M059J (cell line): ENCODE results near the gene CRYBA4. TPM values are rescaled to one million over a fixed set of nuclear protein-coding genes. Genes with fewer than 3 reads are reported as not detected.

Experiments
- DNase-seq: peaks from one replicate; pipeline ENCODE4 v3.0.0-alpha.2; 2012; ENCODE audit warnings: low read depth
- total RNA-seq: library from RNA; depleted of rRNA; stranded (reverse); fragments of >200 nt; shearing (Covaris generic); gene quantifications from 2 replicates; pipeline ENCODE4 v1.2.3, GENCODE V29; 2014; rRNA removed

The CRYBA4 gene
- total RNA-seq, 1 experiment from 2014 or later: not detected

DNA sequence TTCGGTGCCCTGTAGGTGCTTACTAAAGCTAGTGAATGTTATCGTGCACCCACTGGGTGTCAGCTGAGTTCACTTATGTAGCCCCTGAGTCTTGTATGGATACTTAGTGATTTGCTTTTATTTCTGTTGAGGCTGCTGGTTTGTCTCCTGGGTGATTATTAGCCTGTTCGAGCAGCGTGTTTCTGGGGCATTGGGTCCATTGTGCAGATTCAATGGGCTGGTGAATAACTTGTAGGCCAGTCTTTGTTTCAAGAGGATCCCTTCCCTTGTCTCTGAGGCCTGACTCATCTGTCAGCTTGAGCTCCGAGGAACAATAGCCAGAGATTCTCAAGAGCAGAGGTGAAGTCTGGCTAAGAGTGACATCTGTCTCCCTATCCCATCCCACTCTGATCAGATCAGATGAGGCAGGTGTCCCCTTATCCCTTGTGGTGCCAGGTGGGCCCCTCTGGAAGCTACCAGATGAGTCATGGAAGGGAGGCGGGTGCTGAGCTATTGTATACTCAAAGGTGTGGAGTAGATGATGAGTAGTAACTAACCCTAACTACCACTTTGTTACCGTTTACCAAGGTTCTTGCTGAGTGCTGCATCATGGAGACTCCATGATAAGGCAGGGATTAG, 39.3 kb downstream of the CRYBA4 start:
- DNase-seq: no peak

DNA sequence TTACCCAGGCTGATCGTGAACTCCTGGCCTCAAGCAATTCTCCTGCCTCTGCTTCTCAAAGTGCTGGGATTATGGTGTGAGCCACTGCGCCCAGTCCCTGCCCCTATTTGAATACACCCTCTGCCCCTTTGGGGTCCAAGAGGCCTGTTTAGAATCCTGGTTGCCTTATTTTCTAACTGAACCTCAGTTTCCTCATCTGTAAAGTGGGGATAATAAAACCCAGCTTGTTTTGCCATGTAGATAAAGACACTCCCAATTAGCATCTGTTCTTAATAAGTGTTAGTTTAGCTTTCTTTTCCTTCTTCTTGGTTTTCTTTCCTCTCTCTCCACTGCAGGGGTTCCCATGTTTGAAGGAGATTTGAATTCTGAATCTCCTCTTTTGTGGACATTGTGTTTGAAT, 40.4 kb downstream of the CRYBA4 start:
- no peak for DNase-seq

DNA sequence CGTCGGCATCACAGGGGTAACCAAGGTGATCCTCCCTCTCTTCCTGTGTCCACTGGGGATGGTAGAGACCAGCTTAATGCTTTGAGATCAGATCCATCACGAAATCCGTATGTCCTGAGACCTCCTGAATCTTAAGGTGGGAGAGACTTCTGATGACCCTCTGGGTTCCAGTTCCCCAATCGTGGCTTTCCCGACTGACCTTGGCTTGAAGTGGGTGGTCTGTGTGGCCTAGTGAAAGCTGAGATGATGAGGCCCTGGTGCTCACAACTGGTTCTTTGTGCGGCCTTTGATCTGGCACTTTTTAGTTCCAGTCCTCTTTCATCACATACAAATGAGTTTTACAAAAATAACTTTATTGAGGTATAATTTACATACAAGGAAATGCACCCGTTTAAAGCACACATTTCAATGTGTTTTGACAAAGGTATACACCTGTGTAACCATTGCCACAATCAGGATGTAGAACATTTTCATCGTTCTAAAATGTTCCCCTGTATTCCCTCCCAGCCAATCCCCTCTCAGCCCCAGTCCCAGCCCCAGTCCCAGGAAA, 41.7 kb downstream of the CRYBA4 start:
- no peak for DNase-seq

DNA sequence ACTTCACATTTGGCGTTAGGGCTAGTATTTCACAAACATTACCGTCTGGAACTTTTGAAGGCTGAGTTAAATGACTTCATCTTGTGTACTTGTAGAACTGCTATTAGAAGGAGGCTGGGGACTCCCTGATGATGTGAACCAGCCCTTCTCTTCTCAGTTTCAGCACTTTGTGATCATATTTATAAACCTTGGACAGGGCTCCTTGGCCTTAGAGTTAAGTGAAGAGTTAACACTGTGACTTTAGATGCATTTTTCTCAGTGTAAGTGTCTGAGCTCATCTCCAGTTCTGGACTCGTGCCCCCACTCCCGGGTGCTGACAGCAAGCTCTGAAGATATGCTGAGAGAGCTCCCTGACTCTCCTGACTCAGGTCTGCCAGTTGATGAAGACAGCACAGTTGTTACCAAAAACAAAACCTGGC, 44.1 kb downstream of the CRYBA4 start:
- DNase-seq: no peak

DNA sequence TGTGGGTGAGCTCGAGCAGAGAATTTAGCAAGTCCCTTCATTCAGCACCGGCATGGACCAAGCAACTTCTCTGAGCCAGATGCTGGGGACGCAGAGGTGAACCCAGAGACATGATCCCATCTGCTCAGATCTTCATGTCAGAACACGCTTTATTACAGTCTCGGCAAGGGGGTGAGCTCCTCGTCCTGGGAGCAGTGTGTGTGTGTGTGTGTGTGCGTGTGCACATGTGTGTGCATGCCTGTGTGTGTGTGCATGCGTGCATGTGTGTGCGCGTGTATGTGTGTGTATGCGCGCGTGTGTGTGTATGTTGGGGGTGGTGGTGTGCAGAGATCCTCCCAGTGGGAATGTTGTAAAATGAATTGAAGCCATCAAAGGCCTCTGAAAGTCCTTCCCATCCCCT, 45.4 kb downstream of the CRYBA4 start:
- no peak for DNase-seq

DNA sequence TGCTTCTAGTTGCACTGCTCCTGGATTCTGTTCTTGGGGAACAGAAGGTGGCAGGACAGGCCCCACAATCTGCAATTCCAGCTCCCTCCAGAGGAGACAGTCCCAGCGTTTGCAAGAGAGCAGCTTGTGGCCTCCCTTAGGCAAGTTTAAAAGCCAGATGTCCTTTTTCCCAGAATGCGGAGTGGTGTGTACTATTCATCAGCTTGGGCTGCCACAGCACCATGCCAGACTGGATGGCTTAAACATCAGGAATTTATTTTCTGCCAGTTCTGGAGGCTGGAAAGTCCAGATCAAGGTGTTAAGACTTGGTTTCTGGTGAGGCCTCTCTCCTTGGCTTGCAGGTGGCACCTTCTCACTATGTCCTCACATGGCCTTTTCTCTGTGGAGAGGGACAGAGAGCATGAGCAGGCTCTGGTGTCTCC, 47.3 kb downstream of the CRYBA4 start:
- peak; percentile 48 for DNase-seq

DNA sequence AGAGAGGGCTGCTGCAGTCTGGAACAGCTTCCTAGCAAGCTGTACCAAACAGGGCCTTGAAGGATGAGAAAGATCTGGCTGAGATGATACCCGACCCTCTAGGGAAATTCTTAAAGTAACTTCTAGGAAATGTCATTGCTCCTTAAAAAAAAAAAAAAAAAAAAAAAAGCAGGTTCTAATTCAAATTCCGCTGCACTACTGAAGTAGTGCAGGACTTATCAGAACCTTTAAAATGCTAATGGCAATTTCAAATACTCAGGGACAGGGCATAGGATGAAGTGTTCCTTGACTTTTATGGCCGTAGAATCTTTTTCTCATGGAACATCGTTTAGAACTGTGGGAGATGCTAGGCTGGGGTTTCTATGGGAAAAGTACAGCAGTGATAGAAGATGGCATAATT, 48.7 kb downstream of the CRYBA4 start:
- no peak for DNase-seq

DNA sequence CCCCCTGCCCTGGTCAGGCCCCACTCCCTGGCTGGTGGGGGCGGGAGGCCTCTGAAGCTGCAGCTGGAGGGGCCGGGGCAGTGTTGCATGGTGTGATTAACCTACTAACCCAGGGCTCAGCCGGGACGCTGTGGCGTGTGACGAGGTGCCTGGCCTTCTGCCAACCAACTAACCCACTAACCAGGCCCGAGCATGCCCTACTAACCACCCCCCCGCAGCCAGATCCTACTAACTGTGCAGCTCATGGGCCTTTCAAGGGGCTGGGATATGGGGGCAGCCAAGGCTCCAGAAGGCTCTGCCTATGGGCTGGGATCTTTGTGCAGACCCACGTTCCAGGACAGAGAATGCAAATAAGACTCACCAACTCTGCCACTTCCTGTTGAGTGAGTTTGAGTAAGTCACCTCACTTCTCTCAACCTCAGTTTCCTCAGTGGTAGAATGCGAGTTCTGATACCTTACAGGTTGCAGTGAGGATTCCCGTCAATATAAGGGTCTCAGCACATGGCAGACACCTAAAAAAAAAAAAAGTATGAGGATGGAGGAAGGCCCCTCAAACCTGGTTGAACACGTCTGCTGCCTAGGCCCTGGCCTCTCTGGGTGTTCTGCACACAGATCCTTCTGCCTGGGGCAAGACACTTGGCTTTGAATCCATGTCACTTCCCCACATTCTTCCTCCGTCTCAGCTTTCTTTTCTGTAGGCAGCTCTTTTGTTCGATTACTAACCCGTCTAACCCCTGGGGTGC, 49.7 kb downstream of the CRYBA4 start:
- DNase-seq: no peak

DNA sequence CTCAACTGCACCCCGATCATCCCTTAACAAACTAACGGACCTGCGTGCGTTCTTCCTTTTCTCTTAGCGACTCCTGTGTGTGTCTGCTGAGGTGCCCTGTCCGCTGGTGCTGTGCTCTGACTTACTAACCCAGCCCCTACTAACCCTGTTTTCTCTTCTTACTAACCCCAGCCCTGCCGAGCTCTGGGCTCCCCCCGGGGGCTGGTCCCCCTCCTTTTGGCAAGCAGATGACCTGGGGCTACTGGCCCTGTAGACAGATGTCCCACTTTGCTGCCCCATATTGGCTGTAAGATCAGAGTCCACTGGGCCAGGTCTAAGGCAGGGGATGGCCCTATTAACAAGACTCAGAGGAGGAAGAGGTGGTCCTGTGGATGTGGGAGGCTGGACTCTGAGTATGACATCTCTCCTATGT, 50.3 kb downstream of the CRYBA4 start:
- DNase-seq: no peak

DNA sequence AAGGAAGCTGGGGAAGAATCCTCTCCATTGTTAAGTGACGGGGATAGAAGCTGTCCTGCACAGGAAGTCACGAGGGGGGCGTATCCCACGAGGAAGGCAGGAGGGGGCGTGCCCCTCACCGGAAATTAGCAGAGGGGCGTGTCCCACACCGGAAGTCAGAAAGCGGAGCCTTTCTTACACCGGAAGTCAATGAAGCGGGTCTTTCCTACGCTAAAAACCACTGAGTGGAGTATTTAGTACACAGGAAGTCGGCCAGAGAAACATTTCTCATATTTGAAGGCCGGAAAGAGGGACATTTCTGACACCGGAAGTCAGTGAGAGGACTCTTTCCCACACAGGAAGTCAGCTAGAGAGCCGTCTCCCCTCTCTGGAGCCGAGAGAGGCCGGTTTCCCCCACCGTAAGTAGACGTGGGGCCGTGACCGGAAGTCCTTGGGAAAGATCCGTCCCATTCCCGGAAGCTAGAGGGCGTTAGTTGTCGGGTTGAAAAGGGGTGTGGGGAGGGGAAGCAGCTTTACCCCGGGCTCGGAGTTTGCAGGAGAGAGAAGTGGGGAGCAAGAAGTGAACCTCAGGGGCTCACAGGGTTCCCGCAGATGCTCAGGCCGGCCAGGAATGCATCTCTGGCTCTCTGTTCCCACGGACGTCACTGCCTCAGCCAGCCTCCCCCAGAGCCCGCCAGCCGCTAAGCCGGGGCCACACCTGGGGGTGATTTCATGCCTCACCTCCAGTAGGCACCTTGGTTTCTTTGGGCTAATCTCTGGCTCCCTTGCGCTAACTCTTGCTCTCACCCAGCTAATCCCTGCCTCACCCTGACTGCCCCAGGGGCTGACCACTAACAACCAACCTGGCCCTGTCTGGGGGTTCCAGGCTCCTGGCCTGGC, 51.1 kb downstream of the CRYBA4 start:
- DNase-seq: peak; percentile 93

DNA sequence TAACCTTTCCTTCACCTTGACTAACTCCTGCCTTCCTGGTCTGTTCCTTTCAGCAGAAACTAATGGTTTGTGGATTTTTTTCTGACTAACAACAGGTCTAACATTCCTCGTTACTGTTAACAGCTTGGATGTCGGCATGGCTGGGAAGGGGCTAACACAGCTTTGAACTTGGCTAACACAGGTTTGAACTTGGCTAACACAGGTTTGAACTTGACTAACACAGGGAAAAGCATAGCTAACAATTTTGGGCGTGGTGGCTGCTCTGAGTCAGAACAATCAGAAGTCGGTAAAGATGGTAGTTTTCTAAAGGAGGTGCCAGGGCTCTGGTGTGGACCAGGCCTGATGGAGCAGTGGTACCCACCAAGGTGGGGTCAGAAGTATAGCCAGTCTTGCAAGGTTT, 51.7 kb downstream of the CRYBA4 start:
- peak; percentile 30 for DNase-seq

DNA sequence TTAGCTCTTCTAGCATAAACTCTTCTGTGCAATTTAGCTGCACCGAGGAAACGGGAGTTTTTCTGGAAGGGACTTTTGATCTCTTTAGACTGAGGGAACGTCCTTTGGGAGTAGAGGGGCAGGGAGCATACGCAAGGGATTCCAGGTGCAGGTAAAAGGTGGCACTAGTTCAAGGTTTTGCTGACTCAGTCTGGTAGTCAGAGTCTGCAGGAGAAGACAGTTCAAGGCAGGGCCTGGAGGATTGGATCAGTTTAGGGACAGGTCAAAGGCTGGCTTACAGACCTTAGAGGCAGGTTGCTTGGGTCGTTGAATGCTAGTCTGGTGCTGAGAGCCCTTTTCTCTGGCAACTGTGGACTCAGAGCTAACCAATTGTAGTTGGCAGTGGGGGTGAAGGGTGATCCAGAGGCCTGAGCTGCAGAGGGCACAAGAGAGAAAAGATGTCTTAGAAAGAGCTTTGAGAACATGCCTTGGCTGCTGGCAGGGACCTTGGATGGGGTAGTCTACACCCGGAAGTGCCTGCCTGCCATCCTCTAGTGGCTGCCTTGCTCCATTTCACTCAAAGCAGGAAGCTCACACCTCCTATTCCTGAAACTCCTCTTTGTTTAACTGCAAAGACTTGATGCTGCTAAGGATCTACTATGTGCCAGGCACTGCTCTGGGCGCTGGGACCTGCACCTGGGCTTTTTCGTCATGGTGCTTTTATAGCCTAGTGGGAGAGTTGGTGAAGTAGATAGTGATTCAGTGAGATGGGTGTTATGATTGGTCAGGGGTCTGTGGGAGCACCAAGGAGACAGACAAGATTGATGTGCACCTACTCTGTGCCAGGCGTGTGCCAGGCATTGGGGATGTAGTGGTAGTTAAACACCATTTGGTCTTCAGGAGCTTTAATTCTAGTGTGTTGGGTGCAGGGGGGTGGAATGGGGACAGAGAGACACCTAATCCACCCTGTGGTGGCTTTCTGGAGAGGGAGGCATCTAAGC, 52.7 kb downstream of the CRYBA4 start:
- DNase-seq: no peak

DNA sequence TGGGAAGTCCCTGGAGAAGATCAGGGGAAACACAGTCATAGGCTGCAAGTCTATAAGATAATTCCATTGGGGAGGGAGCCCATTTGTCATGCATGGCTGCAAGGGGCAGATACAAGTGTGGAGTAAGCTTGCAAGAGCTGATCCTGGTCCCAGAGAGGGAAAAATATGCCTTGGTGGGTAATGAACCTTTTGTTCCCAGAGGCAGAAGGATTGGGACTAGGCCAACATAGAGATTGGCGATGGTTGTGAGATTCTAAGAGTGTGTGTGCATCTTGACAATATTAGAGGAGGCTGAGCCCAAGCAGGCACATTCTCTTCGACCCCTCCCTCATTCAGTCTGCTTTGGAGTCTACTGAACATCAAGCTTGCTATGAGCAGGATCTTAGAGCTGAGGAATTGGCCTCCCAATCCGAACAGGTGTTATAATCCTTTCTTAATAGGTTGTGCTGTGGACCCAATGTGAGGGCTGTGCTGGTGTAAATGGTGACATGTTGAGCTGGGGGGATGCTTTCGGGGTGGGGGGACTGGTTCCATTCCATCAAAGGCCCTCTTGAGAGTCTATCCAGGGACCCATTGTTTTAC, 54.0 kb downstream of the CRYBA4 start:
- no peak for DNase-seq

DNA sequence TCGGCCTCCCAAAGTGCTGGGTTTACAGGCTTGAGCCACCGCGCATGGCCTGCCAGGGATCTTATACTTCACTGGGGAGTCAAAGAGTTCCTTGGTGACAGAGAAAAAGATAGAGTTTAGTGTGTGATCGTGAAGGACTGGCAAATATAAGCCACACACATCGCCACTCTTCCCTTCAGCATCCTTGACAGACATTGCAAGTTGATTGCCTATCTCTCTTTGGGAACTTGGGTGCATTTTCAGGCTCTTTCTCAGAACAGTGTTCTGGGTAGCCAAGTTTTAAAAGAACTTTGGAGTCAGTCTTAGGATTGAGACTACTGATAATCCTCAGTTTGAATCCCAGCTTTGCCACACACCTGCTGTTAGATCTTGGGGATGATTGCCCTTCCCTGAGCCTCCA, 55.5 kb downstream of the CRYBA4 start:
- no peak for DNase-seq

DNA sequence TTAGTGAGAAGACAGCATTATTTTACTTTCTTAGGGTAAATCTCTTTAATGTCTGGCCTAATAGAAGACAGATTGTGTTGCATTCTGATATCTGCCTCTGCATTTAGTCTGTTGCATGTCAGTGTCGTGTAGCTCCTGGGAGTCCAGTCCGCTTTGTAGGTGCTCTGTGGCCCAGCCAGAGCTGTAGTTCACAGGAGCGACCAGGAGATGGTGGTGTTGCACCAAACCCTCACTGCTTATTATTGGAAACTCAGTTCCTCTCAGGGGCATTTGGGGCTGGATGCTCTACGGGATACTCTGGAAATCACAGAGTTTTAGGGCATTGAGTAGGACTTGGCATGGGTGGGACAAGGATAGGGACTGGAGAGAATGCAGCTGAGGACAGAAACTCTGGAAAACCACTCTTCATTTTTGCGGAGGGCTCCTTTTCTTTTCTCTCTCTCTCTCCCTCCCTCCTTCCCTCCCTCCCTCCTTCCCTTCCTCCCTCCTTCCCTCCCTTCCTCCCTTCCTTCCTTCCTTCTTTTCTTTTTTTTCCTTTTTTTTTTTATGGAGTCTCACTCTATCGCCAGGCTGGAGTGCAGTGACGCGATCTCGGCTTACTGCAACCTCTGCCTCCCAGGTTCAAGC, 57.4 kb downstream of the CRYBA4 start:
- DNase-seq: peak; percentile 72

Other genes with a start within 250 kb of the CRYBA4 start
- 2.7 and 3.8 TPM in 2 replicates for gene ASPHD2, start 192.7 kb upstream of the CRYBA4 start, total RNA-seq
- gene HPS4, start 138.2 kb upstream of the CRYBA4 start, total RNA-seq: 16.3 and 20.5 TPM in 2 replicates
- 20.1 and 24.0 TPM in 2 replicates for gene SRRD, start 138.1 kb upstream of the CRYBA4 start, total RNA-seq
- gene TFIP11, start 109.5 kb upstream of the CRYBA4 start, total RNA-seq: 15.4 and 19.1 TPM in 2 replicates
- gene TPST2, start 31.8 kb upstream of the CRYBA4 start, total RNA-seq: 24.5 and 34.8 TPM in 2 replicates
- not detected in 2 replicates for gene CRYBB1, start 3.9 kb upstream of the CRYBA4 start, total RNA-seq
- gene MIAT, start 35.6 kb downstream of the CRYBA4 start, total RNA-seq: 0.02 TPM in 2 replicates